H1 (cell line): ENCODE data around the gene GDPD4. TPM values are rescaled to one million over a fixed set of nuclear protein-coding genes. Genes with fewer than 3 reads are reported as not detected.
A peak's percentile ranks its signal among the peaks of the same experiment; 100 is the strongest.

Experiments used
- CTCF ChIA-PET: fragments of 300-600 bp; sonication (Branson Sonifier 250); formaldehyde crosslinking; loops from one replicate; lab custom pipeline; 2021; ENCODE audit not compliant: partially characterized antibody; lab: Charles Lee
- POLR2A ChIA-PET: fragments of 300-600 bp; sonication (Branson Sonifier 250); formaldehyde crosslinking; loops from one replicate; lab custom pipeline; 2021; ENCODE audit warnings: inconsistent platforms; ENCODE audit not compliant: partially characterized antibody; lab: Charles Lee
- DNase-seq, 2 experiments: peaks; one replicate each; pipeline versions ENCODE4 v3.0.0 to v3.0.0-alpha.2; 2010 to 2022; ENCODE audit warnings: low spot score in 2 of 2, low read depth in 1 of 2, mixed read lengths in 1 of 2
- FAIRE-seq: peaks from 2 replicates; lab custom pipeline; 2011; peaks lifted over from hg19 to GRCh38; lab: Jason Lieb, UNC
- H2AFZ ChIP-seq: 2 replicates; pipeline ENCODE4 v1.8.1; 2012; ENCODE audit warnings: low read length, inconsistent platforms
- H2AK5ac ChIP-seq: 2 replicates; pipeline ENCODE4 v1.6.1; 2013; ENCODE audit warnings: low read depth, low read length
- H2BK120ac ChIP-seq: replicated peaks from 2 replicates; pipeline ENCODE3; 2013; ENCODE audit warnings: low read depth, low read length, inconsistent platforms
- H2BK12ac ChIP-seq: 2 replicates; pipeline ENCODE4 v1.6.1; 2013; ENCODE audit warnings: low read depth, low read length
- H2BK15ac ChIP-seq: 2 replicates; pipeline ENCODE4 v1.6.1; 2013; ENCODE audit warnings: low read length
- H2BK20ac ChIP-seq: 2 replicates; pipeline ENCODE4 v1.6.1; 2013; ENCODE audit warnings: low read length
- H2BK5ac ChIP-seq: 2 replicates; pipeline ENCODE4 v1.6.1; 2013; ENCODE audit warnings: low read depth, low read length
- H3K14ac ChIP-seq: 2 replicates; pipeline ENCODE4 v1.6.1; 2013; ENCODE audit warnings: inconsistent platforms; ENCODE audit not compliant: insufficient read length
- H3K18ac ChIP-seq: 2 replicates; pipeline ENCODE4 v1.6.1; 2013; ENCODE audit warnings: low read length; ENCODE audit errors: extremely low read depth
- H3K23ac ChIP-seq: 2 replicates; pipeline ENCODE4 v1.6.1; 2013; ENCODE audit warnings: inconsistent platforms; ENCODE audit not compliant: insufficient read length
- H3K23me2 ChIP-seq: 2 replicates; pipeline ENCODE4 v1.6.1; 2013; ENCODE audit warnings: low read depth, low read length
- H3K27ac ChIP-seq: 2 replicates; pipeline ENCODE4 v1.6.1; 2011; ENCODE audit warnings: low read depth, low read length, inconsistent platforms
- H3K27me3 ChIP-seq, 4 experiments: replicated peaks in 1 of 4; 1 replicate in 1 of 4; 2 replicates in 3 of 4; pipeline versions ENCODE4 v1.6.1 to v1.8.1; 2011 to 2013; ENCODE audit warnings: low read length in 3 of 4, mild to moderate bottlenecking in 3 of 4, inconsistent platforms in 2 of 4, mixed read lengths in 2 of 4, moderate library complexity in 1 of 4; ENCODE audit not compliant: control insufficient read depth in 3 of 4, insufficient read depth in 3 of 4; ENCODE audit errors: extremely low read depth in 1 of 4
- H3K36me3 ChIP-seq, 4 experiments: 2 replicates each; pipeline versions ENCODE4 v1.6.1 to v1.8.1; 2011 to 2013; ENCODE audit warnings: mild to moderate bottlenecking in 4 of 4, low read length in 3 of 4, moderate library complexity in 2 of 4, control low read depth in 1 of 4, inconsistent platforms in 1 of 4; ENCODE audit not compliant: insufficient read depth in 4 of 4, control insufficient read depth in 2 of 4
- H3K4ac ChIP-seq: replicated peaks from 2 replicates; pipeline ENCODE3; 2013; ENCODE audit warnings: low read length, low read depth, mixed read lengths, inconsistent platforms; ENCODE audit not compliant: insufficient read length
- H3K4me1 ChIP-seq, 4 experiments: replicated peaks in 1 of 4; 1 replicate in 1 of 4; 2 replicates in 3 of 4; pipeline versions ENCODE4 v1.6.1 to v1.8.1; 2011 to 2013; ENCODE audit warnings: low read length in 3 of 4, inconsistent platforms in 2 of 4, mixed read lengths in 1 of 4; ENCODE audit not compliant: insufficient read depth in 4 of 4, control insufficient read depth in 3 of 4
- H3K4me2 ChIP-seq, 2 experiments: 2 replicates each; pipeline versions ENCODE4 v1.6.1 to v1.8.1; 2011 to 2013; ENCODE audit warnings: low read depth in 2 of 2, low read length in 2 of 2, control low read depth in 1 of 2, inconsistent platforms in 1 of 2, mild to moderate bottlenecking in 1 of 2; ENCODE audit not compliant: insufficient read depth in 1 of 2
- H3K4me3 ChIP-seq, 4 experiments: fragments of 200-600, 300-600 bp in 1 of 4; sonication (generic), shearing (Covaris generic), sonication (Bioruptor Twin) in 1 of 4; 2 replicates each; pipeline versions ENCODE4 v1.5.1 to v1.8.1; 2011 to 2016; ENCODE audit warnings: low read length in 4 of 4, low read depth in 3 of 4, control low read depth in 2 of 4, inconsistent platforms in 2 of 4, mild to moderate bottlenecking in 2 of 4, mixed read lengths in 1 of 4, moderate library complexity in 1 of 4; ENCODE audit not compliant: insufficient read depth in 2 of 4; ENCODE audit errors: extremely low read depth in 1 of 4
- H3K56ac ChIP-seq: replicated peaks from 2 replicates; pipeline ENCODE3; 2013; ENCODE audit warnings: low read depth, mild to moderate bottlenecking, mixed read lengths, low read length, inconsistent platforms; ENCODE audit not compliant: insufficient read length
- H3K79me1 ChIP-seq: 2 replicates; pipeline ENCODE4 v1.6.1; 2013; ENCODE audit warnings: low read depth, low read length, control low read depth
- H3K79me2 ChIP-seq, 2 experiments: 2 replicates each; pipeline versions ENCODE4 v1.6.1 to v1.8.1; 2012 to 2013; ENCODE audit warnings: low read length in 2 of 2, mild to moderate bottlenecking in 2 of 2, inconsistent platforms in 1 of 2; ENCODE audit not compliant: insufficient read depth in 2 of 2, control insufficient read depth in 1 of 2
- H3K9ac ChIP-seq, 4 experiments: replicated peaks in 1 of 4; 1 replicate in 1 of 4; 2 replicates in 3 of 4; pipeline versions ENCODE4 v1.6.1 to v1.8.1; 2011 to 2013; ENCODE audit warnings: low read depth in 3 of 4, low read length in 3 of 4, control low read depth in 2 of 4, mild to moderate bottlenecking in 2 of 4, moderate library complexity in 2 of 4, inconsistent platforms in 1 of 4; ENCODE audit errors: extremely low read depth in 1 of 4
- H3K9me3 ChIP-seq, 2 experiments: 2 replicates each; pipeline versions ENCODE4 v1.6.1 to v1.8.1; 2012 to 2013; ENCODE audit warnings: mild to moderate bottlenecking in 2 of 2, moderate library complexity in 2 of 2, control low read depth in 1 of 2, inconsistent platforms in 1 of 2, low read depth in 1 of 2, low read length in 1 of 2, mixed read lengths in 1 of 2; ENCODE audit not compliant: insufficient read depth in 2 of 2
- H4K20me1 ChIP-seq, 2 experiments: replicated peaks in 1 of 2; 2 replicates each; pipeline versions ENCODE3 to v1.8.1; 2011 to 2013; ENCODE audit warnings: inconsistent platforms in 2 of 2, low read length in 2 of 2, mild to moderate bottlenecking in 1 of 2; ENCODE audit not compliant: insufficient read depth in 2 of 2, control insufficient read depth in 1 of 2
- H4K5ac ChIP-seq: 2 replicates; pipeline ENCODE4 v1.6.1; 2013; ENCODE audit warnings: low read length, low read depth, mixed read lengths, inconsistent platforms; ENCODE audit not compliant: insufficient read length
- H4K8ac ChIP-seq: 2 replicates; pipeline ENCODE4 v1.8.0; 2013; ENCODE audit warnings: mild to moderate bottlenecking, moderate library complexity, low read length, inconsistent platforms; ENCODE audit not compliant: insufficient read depth; ENCODE audit errors: extremely low read depth
- H4K91ac ChIP-seq: replicated peaks from 2 replicates; pipeline ENCODE3; 2013; ENCODE audit warnings: low read length, mixed read lengths, inconsistent platforms; ENCODE audit not compliant: insufficient read length
- CTBP2 ChIP-seq: IDR thresholded peaks from 2 replicates; pipeline ENCODE4 v1.7.0; 2011; ENCODE audit warnings: borderline replicate concordance, mild to moderate bottlenecking, moderate library complexity, mixed read lengths, low read length; ENCODE audit not compliant: insufficient read depth, insufficient read length
- POLR2A ChIP-seq, 2 experiments: IDR thresholded peaks; 1 replicate in 1 of 2; 2 replicates in 1 of 2; pipeline ENCODE4 v1.6.1; 2011; ENCODE audit warnings: low read depth in 2 of 2, low read length in 2 of 2, mild to moderate bottlenecking in 2 of 2; ENCODE audit errors: control extremely low read depth in 1 of 2
- POLR2AphosphoS5 ChIP-seq: IDR thresholded peaks from 2 replicates; pipeline ENCODE4 v1.6.1; 2011; ENCODE audit warnings: low read depth, low read length
- SP1 ChIP-seq: IDR thresholded peaks from 2 replicates; pipeline ENCODE4 v1.6.1; 2011; ENCODE audit warnings: low read depth, low read length
- TCF12 ChIP-seq: IDR thresholded peaks from 2 replicates; pipeline ENCODE4 v1.6.1; 2011; ENCODE audit warnings: low read depth, mild to moderate bottlenecking, low read length
- WGBS, 2 experiments: shearing (Covaris generic) in 1 of 2; methylation state at CpG; one replicate each; pipeline versions ENCODE4 v1.1.6 to v1.1.7; 2013 to 2015; ENCODE audit warnings: low lambda C conversion rate in 2 of 2, mixed read lengths in 2 of 2, inconsistent platforms in 1 of 2, low coverage in 1 of 2, missing lambda C conversion rate in 1 of 2; ENCODE audit not compliant: insufficient replicate concordance in 2 of 2, insufficient coverage in 1 of 2, insufficient read length in 1 of 2; ENCODE audit errors: extremely low coverage in 1 of 2, missing lambda C conversion rate in 1 of 2; 5-methylcytosine and 5-hydroxymethylcytosine counted together
- polyA plus RNA-seq, 7 experiments: library from polyadenylated mRNA; depleted of rRNA in 3 of 7; stranded (reverse) in 5 of 7; unstranded in 2 of 7; fragments of >200 nt in 5 of 7; fragments of 200-250 nt in 2 of 7; gene quantifications; 1 replicate in 5 of 7; 2 replicates in 1 of 7; 4 replicates in 1 of 7; pipeline versions ENCODE4 v1.2.1 to v1.2.3, GENCODE V29; 2011 to 2013; ENCODE audit warnings: missing spikeins in 2 of 7, mixed read lengths in 2 of 7
- total RNA-seq: library from RNA; stranded (reverse); fragmentation: NEBNext Ultra II Directional; extraction: Animal tissue kit (Norgen Biotek cat#: 25700); gene quantifications from 2 replicates; pipeline ENCODE4 v1.2.1, GENCODE V29; 2021
- TF ChIP-seq, protein P1 (sequence below): IDR thresholded peaks from 2 replicates; pipeline ENCODE4 v1.6.1; 2012; ENCODE audit warnings: inconsistent platforms

Gene GDPD4
- total and polyA plus RNA-seq, 2 of the 8 experiments (the other 6 are each of a cell fraction or from before 2014, with no cell fraction given), result not detected

DNA sequence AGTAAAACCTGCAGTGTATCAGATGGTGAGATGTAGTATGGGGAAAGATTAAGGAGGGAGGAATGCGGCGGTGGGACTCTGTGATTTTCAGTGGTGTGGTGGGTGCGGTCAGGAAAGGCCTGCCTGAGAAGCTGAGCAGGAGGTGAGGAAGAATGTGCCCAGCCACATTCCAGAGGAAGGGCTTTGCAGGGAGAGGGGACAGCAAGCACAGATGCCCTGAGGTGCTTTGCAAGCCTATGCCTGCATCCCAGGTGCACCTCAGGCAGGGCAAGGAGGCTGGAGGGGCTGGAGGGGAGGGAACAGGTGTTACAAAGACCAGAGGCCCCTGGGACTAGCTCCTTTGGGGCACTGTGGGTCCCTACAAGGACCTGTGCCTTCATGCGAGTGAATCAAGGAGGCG lies 131.4 kb downstream of the GDPD4 start:
- CTCF ChIA-PET, result interaction anchor here (1.0 to 15.1 kb wide), 6 partner anchors 10 to 409 kb away, joined by 3 to 187 read pairs (median 6); partner anchors contain the start of gene MYO7A
- Histone ChIP-seq H3K23me2 (no peaks in the 10 kb centered on the region), H3K9ac (no peak overlapping the region), H3K23ac (no peak overlapping the region), H2AFZ (no peak overlapping the region), H2BK5ac (peak overlapping the region; percentile 75; the same call in 1 of the 2 replicates), H3K56ac (no peak overlapping the region), H2AK5ac (0 out of 2 replicates have a peak overlapping the region, but pooled peaks have one; percentile 9), H3K79me2 (no peaks in the 10 kb centered on the region), H3K27me3 (no peaks in the 10 kb centered on the region; a peak in 1 of 7 replicates), H2BK120ac (no peak overlapping the region), H2BK20ac (peak overlapping the region; percentile 95; the same call in 1 of the 2 replicates), H3K79me1 (no peaks in the 10 kb centered on the region), H3K4me3 (peak overlapping the region in 1 of 4 experiments; percentile 2; a peak in 1 of 8 replicates), H3K4ac (no peak overlapping the region), H3K18ac (peak overlapping the region; percentile 25; the same call in 1 of the 2 replicates), H3K36me3 (no peaks in the 10 kb centered on the region), H2BK15ac (peak overlapping the region; percentile 66; the same call in 1 of the 2 replicates), H4K8ac (no peak overlapping the region), H3K27ac (no peak overlapping the region), H4K91ac (peak overlapping the region; percentile 8), H2BK12ac (peak overlapping the region; percentile 99; the same call in 1 of the 2 replicates), H3K9me3 (no peaks in the 10 kb centered on the region), H4K5ac (no peak overlapping the region), H3K14ac (no peak overlapping the region), H3K4me1 (peaks cover 13 to 44% (median 22%) of the 10 kb centered on the region in 4 experiments), H3K4me2 (peak overlapping the region in 1 of 2 experiments; percentile 29; a peak in 1 of 4 replicates), H4K20me1 (no peaks in the 10 kb centered on the region)
- 82% methylated on average over 5 of the region's 5 CpGs; no CpG with 5 or more reads in 1 of the 2 experiments for WGBS, 2 experiments
- POLR2A ChIA-PET, result interaction anchor here (0.7 to 2.3 kb wide), 2 partner anchors 10 to 21 kb away, joined by 3 to 7 read pairs; no protein-coding TSS in a partner anchor
- FAIRE-seq, result no peak
- peak in 1 of 2 experiments; percentile 41 for DNase-seq
- TF ChIP-seq POLR2AphosphoS5 (0 out of 2 replicates have a peak, but pooled peaks have one; percentile 56), TCF12 (0 out of 2 replicates have a peak, but pooled peaks have one; percentile 17), POLR2A (IDR thresholded peaks at IDR 0.05; ENCODE audit: control extremely low read depth in 1 of 2, low read depth in 2 of 2, low read length in 2 of 2) (no peak), SP1 (0 out of 2 replicates have a peak, but pooled peaks have one; percentile 22), CTBP2 (peak; percentile 58)
- TF ChIP-seq, protein P1, sequence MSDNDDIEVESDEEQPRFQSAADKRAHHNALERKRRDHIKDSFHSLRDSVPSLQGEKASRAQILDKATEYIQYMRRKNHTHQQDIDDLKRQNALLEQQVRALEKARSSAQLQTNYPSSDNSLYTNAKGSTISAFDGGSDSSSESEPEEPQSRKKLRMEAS, result 0 out of 2 replicates have a peak, but pooled peaks have one; percentile 14
